IPS-15b (cell line): Measurements from ENCODE around the gene PPP1R7.

Experiments
- H3K27me3 ChIP-seq: one replicate; pipeline ENCODE4 v1.6.1; 2013; ENCODE audit warnings: low read length; ENCODE audit not compliant: control insufficient read depth, insufficient read depth
- H3K36me3 ChIP-seq: one replicate; pipeline ENCODE4 v1.6.1; 2013; ENCODE audit warnings: low read length; ENCODE audit not compliant: control insufficient read depth, insufficient read depth
- H3K4me1 ChIP-seq: one replicate; pipeline ENCODE4 v1.6.1; 2013; ENCODE audit warnings: mild to moderate bottlenecking, low read length; ENCODE audit not compliant: control insufficient read depth, insufficient read depth
- H3K4me3 ChIP-seq: one replicate; pipeline ENCODE4 v1.5.1; 2013; ENCODE audit warnings: low read depth, low read length
- H3K9ac ChIP-seq: one replicate; pipeline ENCODE4 v1.6.1; 2013; ENCODE audit warnings: low read depth, mild to moderate bottlenecking, low read length
- H3K9me3 ChIP-seq: one replicate; pipeline ENCODE4 v1.6.1; 2013; ENCODE audit warnings: mild to moderate bottlenecking, low read length; ENCODE audit not compliant: control insufficient read depth, insufficient read depth

PPP1R7 gene

GRCh38 chr2:241125626-241126025 lies 24.6 kb upstream of the PPP1R7 start:
- Histone ChIP-seq H3K9ac (no peak overlapping the region), H3K4me3 (no peak overlapping the region), H3K36me3 (peaks cover 27% of the 10 kb centered on the region), H3K4me1 (no peaks in the 10 kb centered on the region), H3K27me3 (no peaks in the 10 kb centered on the region), H3K9me3 (no peaks in the 10 kb centered on the region)

- Histone ChIP-seq H3K36me3 (peaks cover 27% of the 10 kb centered on the region), H3K9ac (no peak overlapping the region), H3K4me3 (no peak overlapping the region), H3K9me3 (no peaks in the 10 kb centered on the region), H3K27me3 (no peaks in the 10 kb centered on the region), H3K4me1 (no peaks in the 10 kb centered on the region)
These were observed 24.1 kb upstream of the PPP1R7 start for GRCh38 chr2:241126201-241126611.

GRCh38 chr2:241126771-241127202 lies 23.5 kb upstream of the PPP1R7 start:
- H3K4me3 ChIP-seq = no peak overlapping the region
- H3K4me1 ChIP-seq = no peaks in the 10 kb centered on the region

GRCh38 chr2:241128266-241128665 lies 22.0 kb upstream of the PPP1R7 start:
- Histone ChIP-seq H3K4me3 (no peak overlapping the region), H3K4me1 (no peaks in the 10 kb centered on the region), H3K27me3 (no peaks in the 10 kb centered on the region), H3K36me3 (peaks cover 24% of the 10 kb centered on the region), H3K9ac (no peak overlapping the region), H3K9me3 (no peaks in the 10 kb centered on the region)

More at GRCh38 chr2:241126771-241127202, 23.5 kb upstream of the PPP1R7 start:
- Histone ChIP-seq H3K9me3 (no peaks in the 10 kb centered on the region), H3K27me3 (no peaks in the 10 kb centered on the region), H3K36me3 (peaks cover 27% of the 10 kb centered on the region), H3K9ac (no peak overlapping the region)

DNA sequence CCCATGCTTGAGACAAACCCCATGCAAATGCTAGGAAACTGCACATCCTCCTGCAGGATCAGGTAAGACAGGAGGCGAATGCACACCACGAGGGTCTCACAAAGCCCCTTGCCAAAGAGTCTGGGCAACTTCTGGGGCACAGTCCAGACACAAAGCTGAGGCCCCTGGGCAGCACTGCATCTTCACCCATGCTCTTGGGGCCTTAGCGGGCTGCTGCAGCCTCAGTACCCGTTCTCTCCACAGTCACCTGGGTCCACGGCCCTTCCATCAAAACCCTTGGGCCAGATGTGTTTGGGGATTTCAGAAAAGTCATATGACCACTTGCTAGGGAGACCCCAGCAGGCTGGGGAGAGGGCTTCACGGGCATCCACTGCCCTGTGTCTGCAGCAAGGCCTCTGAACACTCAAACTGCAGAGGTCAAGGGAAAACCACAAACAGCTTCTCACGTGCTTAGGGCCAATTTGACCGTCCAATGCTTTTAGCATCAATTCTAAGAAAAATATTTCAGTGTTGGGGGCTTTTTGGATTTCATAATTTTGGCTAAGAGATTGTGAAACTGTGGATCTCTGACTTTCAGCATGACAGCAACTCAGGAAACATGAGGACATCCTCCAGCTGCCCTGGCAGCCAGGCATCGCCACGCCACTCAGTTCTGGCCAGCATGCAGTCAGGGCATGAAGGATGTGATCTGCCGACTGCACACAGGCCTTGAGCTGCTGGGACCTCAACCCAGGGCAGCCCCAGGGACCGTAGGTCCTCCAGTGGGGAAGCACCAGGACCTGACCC lies 21.0 kb upstream of the PPP1R7 start:
- Histone ChIP-seq H3K27me3 (no peaks in the 10 kb centered on the region), H3K4me1 (no peaks in the 10 kb centered on the region), H3K9me3 (no peaks in the 10 kb centered on the region), H3K36me3 (peaks cover 25% of the 10 kb centered on the region), H3K4me3 (no peak overlapping the region), H3K9ac (no peak overlapping the region)

- peaks cover 35% of the 10 kb centered on the region for H3K36me3 ChIP-seq
These were observed 20.0 kb upstream of the PPP1R7 start for GRCh38 chr2:241130316-241130715.

DNA sequence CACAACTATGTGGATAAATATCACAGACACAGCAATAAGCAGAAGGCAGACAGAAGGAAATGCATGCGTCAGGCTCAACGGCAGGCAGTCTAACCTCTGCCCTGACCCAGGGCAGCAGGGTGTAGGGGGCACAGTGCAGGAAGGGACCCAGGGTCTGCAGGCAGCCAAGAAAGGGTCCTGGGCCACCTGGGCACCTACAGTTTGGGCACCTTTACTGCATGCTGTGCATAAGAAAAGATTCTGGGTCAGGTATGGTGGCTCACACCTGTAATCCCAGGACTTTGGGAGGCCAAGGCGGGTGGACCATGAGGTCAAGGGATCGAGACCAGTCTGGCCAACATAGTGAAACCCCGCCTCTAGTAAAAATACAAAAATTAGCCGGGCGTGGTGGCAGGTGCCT lies 18.7 kb upstream of the PPP1R7 start:
- Histone ChIP-seq H3K4me3 (no peak overlapping the region), H3K9ac (no peak overlapping the region), H3K27me3 (no peaks in the 10 kb centered on the region), H3K4me1 (no peaks in the 10 kb centered on the region), H3K9me3 (no peaks in the 10 kb centered on the region), H3K36me3 (peaks cover 36% of the 10 kb centered on the region)

More at GRCh38 chr2:241130316-241130715, 20.0 kb upstream of the PPP1R7 start:
- Histone ChIP-seq H3K27me3 (no peaks in the 10 kb centered on the region), H3K4me3 (no peak overlapping the region), H3K4me1 (no peaks in the 10 kb centered on the region), H3K9me3 (no peaks in the 10 kb centered on the region), H3K9ac (no peak overlapping the region)

DNA sequence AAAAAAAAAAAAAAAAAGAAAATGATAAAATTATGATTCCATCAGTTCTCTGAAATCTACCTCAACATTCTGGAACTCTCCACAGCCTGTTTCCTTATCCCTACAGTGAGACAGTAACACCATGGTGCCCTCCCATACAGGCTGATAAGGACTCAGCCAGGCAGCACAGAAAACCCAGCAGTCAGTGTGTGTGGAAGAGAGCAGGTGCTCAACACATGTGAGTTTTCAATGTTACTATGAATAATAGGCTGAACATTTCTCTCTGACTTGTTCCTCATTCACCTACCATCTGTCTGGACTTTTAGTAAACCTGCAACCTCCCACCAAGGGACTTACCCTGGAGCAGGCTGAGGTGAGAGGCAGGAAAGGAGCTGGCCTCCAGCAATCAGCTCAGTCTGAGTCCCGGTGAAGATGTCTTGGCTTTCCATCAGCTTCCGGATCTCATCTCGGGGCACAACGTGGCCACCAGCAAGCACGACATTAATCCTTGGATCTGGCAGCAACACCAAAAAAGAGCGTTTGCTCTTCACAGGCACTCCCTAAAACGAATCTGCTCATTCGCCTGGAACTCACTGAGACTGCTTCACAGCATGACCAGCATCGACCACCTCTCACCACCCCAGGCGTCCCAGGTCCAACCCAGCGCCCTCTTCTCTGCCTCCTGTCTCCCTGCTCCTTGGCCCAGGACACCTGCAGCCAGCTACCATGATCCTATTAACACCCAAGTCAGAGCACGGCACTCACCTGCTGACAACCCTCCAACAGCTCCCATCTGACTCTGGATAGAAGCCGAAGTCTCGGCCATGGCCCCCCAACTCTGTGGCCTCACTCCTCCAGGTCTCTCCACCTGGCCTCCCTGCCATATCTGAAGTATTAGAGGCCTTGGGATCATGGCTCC lies 17.5 kb upstream of the PPP1R7 start:
- Histone ChIP-seq H3K9me3 (no peaks in the 10 kb centered on the region), H3K27me3 (no peaks in the 10 kb centered on the region), H3K4me3 (no peak overlapping the region), H3K36me3 (peaks cover 43% of the 10 kb centered on the region), H3K4me1 (no peaks in the 10 kb centered on the region), H3K9ac (no peak overlapping the region)

GRCh38 chr2:241133436-241133820 lies 16.8 kb upstream of the PPP1R7 start:
- no peaks in the 10 kb centered on the region for H3K9me3 ChIP-seq
- H3K9ac ChIP-seq = no peak overlapping the region
- H3K27me3 ChIP-seq = no peaks in the 10 kb centered on the region
- no peaks in the 10 kb centered on the region for H3K4me1 ChIP-seq
- peaks cover 48% of the 10 kb centered on the region for H3K36me3 ChIP-seq
- no peak overlapping the region for H3K4me3 ChIP-seq

GRCh38 chr2:241134711-241135110 lies 15.6 kb upstream of the PPP1R7 start:
- Histone ChIP-seq H3K9me3 (no peaks in the 10 kb centered on the region), H3K4me3 (no peak overlapping the region), H3K27me3 (no peaks in the 10 kb centered on the region), H3K9ac (no peak overlapping the region), H3K36me3 (peaks cover 45% of the 10 kb centered on the region), H3K4me1 (no peaks in the 10 kb centered on the region)

GRCh38 chr2:241135737-241136136 lies 14.5 kb upstream of the PPP1R7 start:
- Histone ChIP-seq H3K27me3 (no peaks in the 10 kb centered on the region), H3K4me3 (no peak overlapping the region), H3K9me3 (no peaks in the 10 kb centered on the region), H3K36me3 (peaks cover 49% of the 10 kb centered on the region), H3K9ac (no peak overlapping the region), H3K4me1 (no peaks in the 10 kb centered on the region)
